Suppressor macrophage treated with lipopolysaccharide for 1 hour (primary cell): ENCODE results near the gene CORIN.
"Not testable (repeated sequence)": the region's sequence is repeated elsewhere in the genome, so short reads cannot be mapped to it uniquely, and the experiment has no call there.

ENCODE experiments used
- DNase-seq, 3 donors: peaks; one replicate each; pipeline ENCODE4 v3.0.0-alpha.2; 2020 to 2022

Gene CORIN

GRCh38 chr4:47830265-47831025 is 7.4 kb downstream of the CORIN start:
- DNase-seq = no peak

DNA sequence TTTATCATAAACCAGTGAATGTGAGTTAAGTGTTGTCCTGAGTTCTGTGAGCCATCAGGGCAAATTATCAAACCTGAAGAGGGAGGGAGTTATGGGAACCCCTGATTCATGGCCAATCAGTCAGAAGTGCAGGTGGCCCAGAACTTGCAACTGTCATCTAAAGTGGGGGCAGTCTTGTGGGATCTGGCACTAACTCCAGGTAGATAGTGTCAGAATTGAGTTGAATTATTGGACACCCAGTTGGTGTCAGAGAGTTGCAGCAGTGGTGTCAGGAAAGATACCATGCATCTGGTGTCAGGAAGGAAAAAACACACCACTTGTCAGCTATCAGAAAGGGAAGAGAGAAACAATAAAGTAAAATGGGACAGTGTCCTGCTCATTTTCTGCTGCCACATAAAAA is 8.4 kb downstream of the CORIN start:
- no peak for DNase-seq

- DNase-seq = no peak
Observed at GRCh38 chr4:47827343-47828047, 10.4 kb downstream of the CORIN start.

DNA sequence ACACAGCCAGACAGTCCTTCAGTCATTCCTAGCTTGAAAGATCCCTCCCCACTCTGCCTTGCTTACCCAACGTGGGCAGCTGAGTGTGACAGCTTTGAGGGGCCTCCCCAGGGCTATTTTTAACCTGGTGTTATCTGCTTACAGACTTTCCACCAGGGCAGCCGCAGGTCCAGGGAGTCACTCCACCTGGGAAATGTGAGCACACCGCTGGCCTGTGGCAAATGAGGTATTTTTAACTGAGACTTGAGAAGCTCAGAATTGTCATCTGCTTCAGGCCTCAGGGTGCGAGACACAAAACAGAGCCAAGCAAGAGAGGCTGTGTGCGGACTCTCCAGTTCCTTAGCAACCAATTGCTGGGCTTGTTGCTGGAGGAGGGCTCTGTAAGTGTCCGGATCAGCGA is 13.0 kb downstream of the CORIN start:
- no peak for DNase-seq

DNA sequence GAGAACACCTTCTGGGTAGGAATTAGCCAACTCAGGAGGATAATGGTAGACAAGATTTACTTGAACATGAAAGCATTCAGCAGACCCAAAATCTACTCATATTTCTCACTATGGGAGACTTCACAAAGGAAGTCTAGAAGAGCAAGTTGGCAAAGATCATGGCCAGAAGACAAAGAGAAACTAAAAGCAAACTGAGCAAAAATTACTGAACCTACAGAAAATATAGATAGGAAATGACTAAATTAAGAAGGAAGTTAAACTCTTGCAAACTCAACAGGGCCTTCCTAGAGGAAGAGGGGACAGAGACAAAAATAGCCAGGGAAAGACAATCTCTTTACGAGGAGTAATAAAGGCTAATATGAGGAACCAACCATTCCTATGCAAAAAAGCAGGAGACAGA is 18.7 kb downstream of the CORIN start:
- DNase-seq = peak; percentile 32 to 76 (median 60)

- no peak for DNase-seq
Observed at GRCh38 chr4:47817275-47817674, 20.6 kb downstream of the CORIN start.

GRCh38 chr4:47816748-47817147 is 21.1 kb downstream of the CORIN start:
- DNase-seq = no peak

DNA sequence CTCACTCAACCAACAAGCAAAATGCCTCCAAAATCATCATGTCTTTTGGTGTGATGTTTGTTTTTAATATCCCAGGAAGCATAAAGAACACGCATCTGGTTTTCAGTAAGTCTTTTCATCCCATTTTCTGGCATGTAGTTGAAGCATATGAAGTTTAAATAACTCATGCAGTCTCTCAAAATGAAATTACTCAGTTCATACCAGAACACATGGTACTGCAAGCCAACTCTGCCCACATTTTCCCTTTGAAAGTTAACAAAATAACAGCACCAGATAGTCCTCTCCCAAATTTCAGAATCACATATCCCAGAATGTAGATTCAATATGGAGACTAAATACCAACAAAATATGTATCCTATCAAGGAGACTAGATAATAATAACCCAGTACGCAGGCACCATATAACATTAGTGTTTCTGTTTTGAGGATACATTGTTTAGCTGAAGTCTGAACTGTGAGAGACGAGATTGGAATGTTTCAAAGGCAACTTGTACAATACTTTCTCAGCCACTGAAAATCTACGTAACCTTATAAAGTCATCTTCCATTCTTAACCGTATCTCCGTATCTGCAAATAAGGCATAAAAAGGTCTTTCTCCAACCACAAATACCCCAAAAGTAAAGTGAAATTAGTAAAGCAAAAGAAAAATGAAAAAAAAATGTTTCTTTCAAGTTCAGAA is 23.1 kb downstream of the CORIN start:
- DNase-seq = no peak

GRCh38 chr4:47809654-47810203 is 28.1 kb downstream of the CORIN start:
- DNase-seq = no peak

- no peak for DNase-seq
Observed at GRCh38 chr4:47804598-47804997, 33.3 kb downstream of the CORIN start.

GRCh38 chr4:47801481-47802002 is 36.3 kb downstream of the CORIN start:
- no peak for DNase-seq

DNA sequence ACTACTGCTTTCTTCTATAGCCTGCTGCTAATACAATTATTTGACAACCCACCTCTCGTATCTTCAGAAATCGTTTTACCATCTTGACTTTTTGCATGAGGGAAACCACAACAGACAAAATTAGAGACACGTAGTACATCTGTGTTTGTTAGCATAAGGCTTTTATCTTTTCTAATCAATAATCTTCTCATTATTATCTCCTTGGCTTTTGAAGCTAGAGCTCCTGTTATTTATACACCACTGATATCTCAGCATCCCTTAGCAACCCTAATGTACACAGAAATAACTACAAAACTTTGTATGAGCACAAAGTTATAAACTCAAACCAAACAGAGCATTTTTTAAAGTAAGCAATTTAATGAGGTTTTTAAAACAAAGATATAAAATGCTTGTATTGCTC is 39.7 kb downstream of the CORIN start:
- no peak for DNase-seq

DNA sequence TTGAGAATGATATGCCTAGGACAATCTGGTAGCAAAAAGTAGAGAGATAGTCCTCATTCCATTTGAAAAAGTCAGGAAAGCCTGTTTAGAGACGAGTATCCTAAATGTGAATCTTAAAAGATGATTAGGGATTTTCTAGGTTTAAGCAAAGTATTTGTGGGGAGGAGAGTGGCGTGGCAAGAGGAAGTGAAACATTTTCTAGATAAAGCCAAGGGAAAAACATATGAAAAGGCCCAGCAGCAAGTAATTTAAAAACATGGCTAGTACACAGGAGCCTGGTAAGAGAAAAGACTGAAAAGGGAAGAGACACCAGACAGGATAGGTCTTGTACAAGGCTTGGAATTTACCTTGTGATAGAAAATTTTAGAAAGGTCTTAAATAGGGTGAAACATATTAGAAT is 45.9 kb downstream of the CORIN start:
- peak in 1 of 3 donors; percentile 19 for DNase-seq

DNA sequence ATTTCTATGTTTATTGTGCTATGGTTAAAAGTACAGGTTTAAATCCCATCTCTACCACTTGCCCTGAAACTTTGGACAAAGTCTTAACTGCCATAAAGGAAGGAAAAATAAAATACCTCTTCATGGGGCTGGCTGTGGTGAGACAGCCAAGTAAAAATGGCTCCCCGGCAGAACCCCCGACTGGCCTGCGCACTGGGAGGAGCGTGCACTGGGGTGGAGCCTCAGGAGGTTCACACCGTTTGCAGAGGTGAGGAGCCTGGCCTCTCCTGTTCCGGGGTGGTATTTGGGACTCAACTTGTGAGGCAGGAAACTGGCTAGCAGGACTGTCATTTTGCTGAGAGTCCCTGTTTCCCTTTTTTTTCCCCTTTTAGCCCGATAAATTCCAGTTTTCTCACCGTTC is 47.8 kb downstream of the CORIN start:
- no peak for DNase-seq

GRCh38 chr4:47788126-47788525 is 49.7 kb downstream of the CORIN start:
- no peak for DNase-seq

DNA sequence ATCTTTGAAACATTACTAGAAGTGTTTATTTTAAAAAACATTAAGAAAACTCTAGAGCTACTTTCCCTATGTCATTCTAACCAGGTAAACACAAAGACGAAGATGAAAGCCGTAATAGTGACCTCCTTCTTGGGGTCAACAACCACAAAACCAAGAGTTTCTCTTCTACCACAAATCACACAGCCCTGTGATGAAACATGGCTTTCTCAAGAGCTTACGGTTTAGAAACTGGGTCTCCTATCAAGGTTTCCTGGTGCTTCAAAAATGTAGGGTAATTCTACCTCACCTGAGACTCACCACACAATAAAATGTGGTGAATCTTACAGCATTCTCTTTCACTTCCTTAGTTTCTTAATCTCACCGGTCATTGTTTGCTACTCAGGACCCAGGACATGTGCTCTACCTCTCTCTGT is 50.9 kb downstream of the CORIN start:
- DNase-seq = no peak

DNA sequence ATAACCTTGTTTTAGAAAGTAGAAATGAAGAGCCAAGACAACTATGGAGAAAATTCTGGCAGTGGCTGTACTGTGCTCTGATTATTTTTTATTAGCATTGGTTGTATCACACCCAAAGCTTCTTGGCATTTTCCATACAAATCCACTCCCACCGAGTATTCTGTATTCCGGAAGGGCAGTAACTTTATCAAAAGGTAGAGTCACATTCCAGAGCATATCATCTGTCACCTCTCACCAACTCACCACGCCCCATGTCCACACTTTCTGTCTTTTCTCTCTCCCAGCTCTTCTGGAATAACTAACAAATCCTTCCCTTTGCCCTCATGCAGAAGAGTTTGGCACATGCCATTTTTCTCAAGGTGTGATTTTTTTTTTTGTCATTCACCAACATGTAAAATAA is 52.7 kb downstream of the CORIN start:
- no peak for DNase-seq

GRCh38 chr4:47784222-47784621 is 53.6 kb downstream of the CORIN start:
- DNase-seq = peak; percentile 9 to 49 (median 37)

GRCh38 chr4:47776353-47776752 is 61.5 kb downstream of the CORIN start:
- DNase-seq = no peak

GRCh38 chr4:47774079-47774478 is 63.8 kb downstream of the CORIN start:
- no peak for DNase-seq

DNA sequence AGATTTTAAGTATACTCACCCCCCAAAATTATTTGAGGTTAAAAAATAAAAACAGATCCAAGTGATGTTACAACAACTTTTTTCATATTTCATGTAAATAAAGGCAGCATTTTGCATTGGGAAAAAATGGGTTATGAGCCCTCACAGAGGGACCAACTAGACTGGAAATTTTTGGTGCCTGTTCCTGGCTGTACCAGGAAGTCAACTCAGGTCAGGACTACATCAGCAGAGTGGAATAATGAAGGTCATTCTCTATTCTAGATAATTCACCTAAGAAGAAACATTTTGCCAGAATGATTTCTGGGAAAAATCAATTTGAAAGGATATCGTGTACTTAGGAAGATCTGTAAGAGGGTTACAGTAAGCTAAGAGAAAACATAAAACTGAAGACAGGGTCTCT is 66.8 kb downstream of the CORIN start:
- DNase-seq = no peak

DNA sequence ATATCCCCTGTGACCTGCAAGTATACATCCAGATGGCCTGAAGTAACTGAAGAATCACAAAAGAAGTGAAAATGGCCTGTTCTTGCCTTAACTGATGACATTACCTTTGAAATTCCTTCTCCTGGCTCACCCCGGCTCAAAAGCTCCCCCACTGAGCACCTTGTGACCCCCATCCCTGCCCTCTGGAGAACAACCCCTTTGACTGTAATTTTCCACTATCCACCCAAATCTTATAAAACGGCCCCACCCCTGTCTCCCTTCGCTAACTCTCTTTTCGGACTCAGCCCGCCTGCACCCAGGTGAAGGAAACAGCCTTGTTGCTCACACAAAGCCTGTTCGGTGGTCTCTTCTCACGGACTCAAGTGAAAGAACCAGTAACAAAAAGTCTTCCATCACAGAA is 69.9 kb downstream of the CORIN start:
- DNase-seq = not testable (repeated sequence)

GRCh38 chr4:47763279-47763678 is 74.6 kb downstream of the CORIN start:
- no peak for DNase-seq
